ENCODE measurements around the gene ABLIM3.

The ABLIM3 gene

GRCh38 chr5:149212198-149212951 lies 71.1 kb downstream of the ABLIM3 start:
- in situ Hi-C loops (cut with MboI; ENCODE audit: low sequenced_read_pairs): no loop called here

GRCh38 chr5:149213264-149213880 lies 72.1 kb downstream of the ABLIM3 start:
- in situ Hi-C loops (cut with MboI; ENCODE audit: low sequenced_read_pairs): no loop called here

- in situ Hi-C loops (cut with MboI; ENCODE audit: low sequenced_read_pairs): no loop called here
Observed at GRCh38 chr5:149215478-149216090, 74.3 kb downstream of the ABLIM3 start.

- in situ Hi-C loops (cut with MboI; ENCODE audit: low sequenced_read_pairs): no loop called here
Observed at GRCh38 chr5:149216496-149216895, 75.2 kb downstream of the ABLIM3 start.

- in situ Hi-C loops (cut with MboI; ENCODE audit: low sequenced_read_pairs): no loop called here
Observed at GRCh38 chr5:149217096-149217802, 76.0 kb downstream of the ABLIM3 start.

- in situ Hi-C loops (cut with MboI; ENCODE audit: low sequenced_read_pairs): no loop called here
Observed at GRCh38 chr5:149217803-149218155, 76.5 kb downstream of the ABLIM3 start.

GRCh38 chr5:149219584-149219983 lies 78.3 kb downstream of the ABLIM3 start:
- in situ Hi-C loops (cut with MboI; ENCODE audit: low sequenced_read_pairs): no loop called here

GRCh38 chr5:149220750-149221149 lies 79.5 kb downstream of the ABLIM3 start:
- in situ Hi-C loops (cut with MboI; ENCODE audit: low sequenced_read_pairs): no loop called here

- in situ Hi-C loops (cut with MboI; ENCODE audit: low sequenced_read_pairs): no loop called here
Observed at GRCh38 chr5:149221326-149221725, 80.0 kb downstream of the ABLIM3 start.

- in situ Hi-C loops (cut with MboI; ENCODE audit: low sequenced_read_pairs): no loop called here
Observed at GRCh38 chr5:149221731-149222342, 80.5 kb downstream of the ABLIM3 start.

GRCh38 chr5:149223081-149223848 lies 82.0 kb downstream of the ABLIM3 start:
- in situ Hi-C loops (cut with MboI; ENCODE audit: low sequenced_read_pairs): no loop called here

- in situ Hi-C loops (cut with MboI; ENCODE audit: low sequenced_read_pairs): no loop called here
Observed at GRCh38 chr5:149224282-149224681, 83.0 kb downstream of the ABLIM3 start.

- in situ Hi-C loops (cut with MboI; ENCODE audit: low sequenced_read_pairs): no loop called here
Observed at GRCh38 chr5:149227168-149227826, 86.0 kb downstream of the ABLIM3 start.

- in situ Hi-C loops (cut with MboI; ENCODE audit: low sequenced_read_pairs): no loop called here
Observed at GRCh38 chr5:149228618-149229297, 87.5 kb downstream of the ABLIM3 start.

- in situ Hi-C loops (cut with MboI; ENCODE audit: low sequenced_read_pairs): no loop called here
Observed at GRCh38 chr5:149229298-149229937, 88.1 kb downstream of the ABLIM3 start.

GRCh38 chr5:149235841-149236240 lies 94.5 kb downstream of the ABLIM3 start:
- in situ Hi-C loops (cut with MboI; ENCODE audit: low sequenced_read_pairs): no loop called here

GRCh38 chr5:149237662-149238061 lies 96.4 kb downstream of the ABLIM3 start:
- in situ Hi-C loops (cut with MboI; ENCODE audit: low sequenced_read_pairs): no loop called here

- in situ Hi-C loops (cut with MboI; ENCODE audit: low sequenced_read_pairs): no loop called here
Observed at GRCh38 chr5:149238540-149238939, 97.2 kb downstream of the ABLIM3 start.

GRCh38 chr5:149239917-149240316 lies 98.6 kb downstream of the ABLIM3 start:
- in situ Hi-C loops (cut with MboI; ENCODE audit: low sequenced_read_pairs): no loop called here

Data from HL-60/S4 treated with phorbol 12-myristate 13-acetate at 8.2 ng/mL for 4 days and 3 days (cell line).